PC-9 (cell line): ENCODE measurements around the gene RPS15.

Experiments
- CTCF ChIP-seq: fragments of 200-600 bp; sonication (generic); conservative IDR thresholded peaks from 2 replicates; pipeline ENCODE4 v1.6.1; 2017; ENCODE audit warnings: mixed run types, antibody characterized with exemption, mild to moderate bottlenecking, moderate library complexity
- EZH2 ChIP-seq: fragments of 200-600 bp; sonication (generic); IDR thresholded peaks from 2 replicates; pipeline ENCODE4 v1.8.0; 2017; ENCODE audit warnings: antibody characterized with exemption, low read depth

GRCh38 chr19:1424192-1424955, 13.8 kb upstream of the RPS15 start:
- TF ChIP-seq CTCF (no peak), EZH2 (no peak)
